ENCODE results near the gene HTR3C.

DNA sequence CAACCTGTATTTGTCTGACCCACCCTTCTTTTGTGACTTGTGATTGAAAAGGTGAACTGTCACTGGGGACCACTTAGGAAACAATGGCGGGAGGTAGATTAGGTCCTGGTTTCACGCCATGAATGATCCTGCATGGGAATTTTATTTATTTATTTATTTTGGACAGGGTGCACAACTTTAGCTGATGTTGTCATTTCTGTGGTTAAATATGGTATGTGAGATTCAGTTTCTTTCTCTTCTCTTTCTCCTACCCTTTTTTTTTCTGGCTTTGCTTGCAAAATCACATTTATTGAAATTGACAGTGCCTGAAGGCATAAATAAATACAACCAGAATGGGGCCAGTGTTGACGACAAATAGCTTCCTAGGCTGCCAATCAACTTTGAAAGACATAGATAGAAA is 26.0 kb downstream of the HTR3C start:
- no peak for TF ChIP-seq POLR2AphosphoS5 (IDR thresholded peaks at IDR 0.05)
- TF ChIP-seq, protein P1, sequence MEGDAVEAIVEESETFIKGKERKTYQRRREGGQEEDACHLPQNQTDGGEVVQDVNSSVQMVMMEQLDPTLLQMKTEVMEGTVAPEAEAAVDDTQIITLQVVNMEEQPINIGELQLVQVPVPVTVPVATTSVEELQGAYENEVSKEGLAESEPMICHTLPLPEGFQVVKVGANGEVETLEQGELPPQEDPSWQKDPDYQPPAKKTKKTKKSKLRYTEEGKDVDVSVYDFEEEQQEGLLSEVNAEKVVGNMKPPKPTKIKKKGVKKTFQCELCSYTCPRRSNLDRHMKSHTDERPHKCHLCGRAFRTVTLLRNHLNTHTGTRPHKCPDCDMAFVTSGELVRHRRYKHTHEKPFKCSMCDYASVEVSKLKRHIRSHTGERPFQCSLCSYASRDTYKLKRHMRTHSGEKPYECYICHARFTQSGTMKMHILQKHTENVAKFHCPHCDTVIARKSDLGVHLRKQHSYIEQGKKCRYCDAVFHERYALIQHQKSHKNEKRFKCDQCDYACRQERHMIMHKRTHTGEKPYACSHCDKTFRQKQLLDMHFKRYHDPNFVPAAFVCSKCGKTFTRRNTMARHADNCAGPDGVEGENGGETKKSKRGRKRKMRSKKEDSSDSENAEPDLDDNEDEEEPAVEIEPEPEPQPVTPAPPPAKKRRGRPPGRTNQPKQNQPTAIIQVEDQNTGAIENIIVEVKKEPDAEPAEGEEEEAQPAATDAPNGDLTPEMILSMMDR (IDR thresholded peaks at IDR 0.05) = no peak
